GM18526 (cell line): ENCODE measurements around the gene ARHGAP10.

ENCODE experiments used
- POLR2A ChIP-seq: IDR thresholded peaks from 3 replicates; pipeline ENCODE4 v1.6.1; 2011; ENCODE audit not compliant: insufficient read length; ENCODE audit errors: extremely low read depth

The ARHGAP10 gene

DNA sequence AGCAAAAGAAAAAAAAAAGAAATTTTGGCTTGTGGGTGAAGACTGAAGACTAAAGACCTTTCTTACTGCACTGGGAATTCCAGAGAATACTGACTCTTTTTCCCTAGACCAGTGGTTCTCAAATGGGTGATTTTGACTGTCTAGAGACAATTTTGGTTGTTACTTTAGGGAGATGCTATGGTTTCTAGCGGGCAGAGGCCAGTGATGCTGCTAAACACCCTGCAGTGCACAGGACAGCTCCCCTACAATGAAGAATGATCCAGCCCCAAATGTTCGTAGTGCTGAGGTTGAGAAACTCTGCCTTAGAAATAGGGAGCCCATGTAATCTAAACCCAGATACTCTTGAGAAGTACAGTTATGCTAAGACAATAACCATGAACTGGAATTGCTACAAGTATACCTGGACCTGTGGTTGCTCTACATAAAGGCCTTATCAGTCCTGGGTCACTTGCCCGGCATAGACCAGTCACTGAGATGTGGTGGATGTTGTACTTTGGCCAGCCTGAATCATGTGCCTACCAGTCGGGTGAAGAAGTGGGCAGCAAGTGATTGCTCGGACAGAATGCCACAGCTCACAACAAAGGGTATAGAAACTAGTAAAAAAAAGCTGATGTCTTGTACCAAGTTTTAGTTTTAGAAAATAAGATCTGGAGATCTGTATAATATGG, 16.0 kb downstream of the ARHGAP10 start:
- TF ChIP-seq POLR2A: no peak

DNA sequence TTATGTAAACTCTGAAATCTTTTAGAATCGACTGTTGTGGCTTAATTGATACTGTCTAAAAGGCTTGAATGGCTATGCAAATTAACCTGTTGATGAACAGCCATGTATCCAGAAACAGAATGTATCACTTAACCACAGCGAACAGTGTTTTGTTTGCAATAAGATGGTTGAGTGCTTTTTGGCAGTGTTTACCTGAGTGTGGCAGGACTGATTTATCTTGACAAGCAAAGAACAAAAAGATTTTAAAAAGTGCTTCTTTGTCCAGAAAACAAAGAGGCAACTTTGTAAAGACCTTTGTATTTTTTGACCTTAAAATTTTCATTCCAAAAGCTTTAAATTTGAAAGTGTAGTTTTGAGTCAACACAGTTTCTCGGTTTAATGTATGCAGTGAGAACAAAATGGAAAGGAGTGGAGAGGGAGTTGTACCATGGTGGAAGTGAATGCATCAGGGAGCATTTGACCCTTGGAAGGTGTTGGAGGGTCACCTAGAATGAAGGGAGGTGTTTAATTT, 18.0 kb downstream of the ARHGAP10 start:
- no peak for TF ChIP-seq POLR2A

DNA sequence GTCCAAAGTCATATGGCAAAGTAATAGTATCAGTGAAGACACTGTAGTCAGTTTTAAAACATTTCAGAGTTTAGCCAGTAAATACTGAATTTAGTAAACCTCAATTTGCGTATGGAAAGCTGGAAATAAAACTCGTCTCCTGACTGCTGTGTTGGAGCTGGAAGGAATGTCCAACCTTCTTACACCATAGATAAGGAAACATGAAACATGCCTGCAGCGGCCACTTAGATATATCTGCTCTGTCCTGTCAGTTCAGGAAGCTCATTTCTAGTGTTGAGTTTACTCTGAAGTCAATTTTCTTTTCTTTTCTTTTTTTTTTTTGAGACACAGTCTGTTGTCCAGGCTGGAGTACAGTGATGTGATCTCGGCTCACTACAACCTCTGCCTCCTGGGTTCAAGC, 21.2 kb downstream of the ARHGAP10 start:
- TF ChIP-seq POLR2A: no peak

DNA sequence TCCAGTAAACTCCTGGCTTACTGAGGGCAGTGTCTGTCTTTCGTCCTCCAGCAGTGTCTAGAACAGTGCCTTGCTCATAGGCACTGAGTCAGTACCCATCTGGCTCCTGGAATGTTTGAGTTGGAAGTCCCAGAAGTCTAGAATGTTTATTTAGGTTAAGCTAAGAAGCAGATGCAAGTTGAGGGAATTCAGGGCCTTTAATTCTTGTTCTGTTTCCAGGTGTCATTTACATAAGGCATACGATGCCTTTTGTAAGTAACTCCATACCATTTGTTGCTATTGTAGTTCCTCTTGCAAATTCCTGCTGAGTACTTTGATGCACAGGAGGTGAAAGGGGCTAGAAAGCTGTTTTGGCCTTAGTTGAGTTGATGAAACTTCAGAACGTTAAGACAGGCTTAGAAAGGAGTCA, 22.2 kb downstream of the ARHGAP10 start:
- no peak for TF ChIP-seq POLR2A

DNA sequence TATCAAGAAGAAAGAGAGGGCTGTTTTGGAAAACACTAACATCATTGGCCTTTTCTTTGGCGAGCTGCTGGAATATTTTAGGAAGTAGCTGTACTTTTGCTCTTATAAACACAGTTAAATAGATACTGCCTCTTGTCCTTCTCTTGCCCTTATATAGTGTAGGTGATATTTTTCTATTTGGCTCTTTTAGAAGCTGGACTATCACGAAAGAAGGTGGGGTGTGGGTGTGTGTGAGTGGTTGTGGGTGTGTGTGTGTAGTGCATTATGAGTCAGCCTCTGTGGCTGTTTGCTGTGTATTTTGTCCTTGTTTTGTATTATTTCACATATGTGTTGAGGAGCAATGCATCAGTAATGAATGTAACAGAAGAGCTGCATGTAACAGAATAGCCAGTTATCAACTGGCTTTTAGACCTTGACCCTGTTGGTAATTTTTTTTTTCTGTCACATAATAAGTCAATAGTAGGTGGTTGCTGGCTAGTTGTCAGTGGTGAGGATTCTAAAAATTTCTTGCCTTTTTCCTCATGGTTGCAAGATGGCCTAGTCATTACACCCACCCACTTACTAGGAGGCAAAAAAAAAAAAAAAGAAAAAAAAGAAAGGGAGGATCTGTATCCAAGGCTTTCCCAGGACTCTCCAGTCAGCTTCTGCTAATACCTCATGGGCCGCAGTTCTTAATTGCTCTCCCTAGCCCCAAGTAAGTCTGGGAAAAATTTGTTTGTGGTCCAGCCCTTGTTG, 23.8 kb downstream of the ARHGAP10 start:
- no peak for TF ChIP-seq POLR2A

DNA sequence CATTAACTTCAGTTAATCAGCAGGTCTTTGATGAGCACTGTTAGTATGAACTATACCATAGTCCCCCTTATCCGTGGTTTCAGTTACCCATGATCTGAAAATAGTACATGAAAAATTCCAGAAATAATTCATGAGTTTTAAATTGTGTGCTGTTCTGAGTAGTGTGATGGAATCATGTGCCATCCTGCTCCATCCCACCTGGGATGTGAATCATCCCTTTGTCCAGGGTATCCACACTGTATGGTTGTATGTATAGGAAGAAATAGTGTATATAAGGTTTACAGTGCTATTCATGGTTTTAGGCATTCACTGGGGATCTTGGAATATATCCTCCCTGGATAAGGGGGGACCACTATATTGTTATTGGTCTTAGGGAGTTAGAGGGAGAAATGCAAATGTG, 24.5 kb downstream of the ARHGAP10 start:
- TF ChIP-seq POLR2A: no peak

DNA sequence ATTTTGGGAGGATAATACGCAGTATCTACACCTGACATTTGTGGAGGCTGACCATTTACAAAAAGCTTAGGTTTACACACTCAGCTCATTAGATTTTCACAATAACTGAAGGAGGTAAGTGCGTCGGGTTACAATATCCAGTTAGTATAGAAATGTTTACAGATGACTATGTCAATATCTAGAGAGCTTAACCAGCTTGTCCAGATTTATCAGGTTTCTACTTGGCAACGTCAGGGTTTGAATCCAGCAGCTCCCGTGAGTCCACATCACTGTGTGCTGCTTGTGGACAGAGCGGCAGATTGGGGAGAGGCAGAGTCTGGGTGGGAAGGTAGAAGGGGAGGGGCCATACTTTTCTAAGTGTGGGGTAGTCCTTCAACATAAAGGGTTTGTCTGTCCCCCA, 28.3 kb downstream of the ARHGAP10 start:
- no peak for TF ChIP-seq POLR2A

DNA sequence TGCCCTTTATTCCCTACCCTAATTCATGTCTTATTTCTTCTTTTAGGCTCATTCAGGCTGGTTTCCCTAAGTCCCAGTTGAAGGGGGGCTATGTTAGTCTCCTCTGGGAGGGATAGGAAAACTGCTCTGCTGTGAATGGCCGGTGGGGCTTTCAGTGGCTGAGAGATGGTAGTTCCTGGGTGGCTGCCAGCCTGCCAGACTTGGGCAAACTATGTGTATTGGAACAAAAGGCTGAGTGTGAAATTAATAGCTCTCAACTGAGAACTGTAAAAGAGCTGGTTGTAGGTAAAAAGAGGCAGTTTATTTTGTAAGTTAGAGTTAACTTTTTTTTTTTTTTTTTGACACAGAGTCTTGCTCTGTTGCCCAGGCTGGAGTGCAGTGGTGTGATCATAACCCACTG, 28.8 kb downstream of the ARHGAP10 start:
- TF ChIP-seq POLR2A: no peak

DNA sequence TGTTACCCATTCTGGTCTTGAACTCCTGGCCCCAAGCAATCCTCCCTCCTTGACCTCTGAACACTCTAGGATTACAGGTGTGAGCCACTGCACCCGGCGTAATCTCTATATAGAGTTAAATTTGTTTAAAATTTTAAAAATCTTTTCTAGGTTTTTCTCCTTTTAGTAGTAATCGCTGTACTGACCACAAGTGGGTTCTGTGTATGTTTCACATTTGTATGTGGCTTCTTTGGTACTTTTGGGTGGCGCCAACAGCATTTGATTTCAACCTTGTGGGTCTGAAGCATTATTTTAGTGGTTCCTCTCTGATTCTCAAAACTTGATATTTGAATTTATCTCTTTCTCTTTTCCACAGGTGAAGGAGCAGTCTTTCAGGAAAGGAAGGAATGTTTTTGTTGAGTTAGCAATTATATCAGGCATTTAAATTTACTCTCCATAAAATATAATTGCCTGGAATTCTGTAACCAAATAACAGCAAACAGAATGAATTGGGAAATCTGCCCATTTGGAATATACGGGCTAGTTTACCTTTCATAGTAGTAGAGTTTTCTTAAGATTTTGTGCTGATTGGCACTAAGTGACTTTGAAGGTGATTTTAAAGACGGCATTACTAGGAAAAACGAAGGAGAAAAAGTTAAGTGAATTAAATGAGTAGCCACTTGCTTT, 29.5 kb downstream of the ARHGAP10 start:
- TF ChIP-seq POLR2A: no peak

DNA sequence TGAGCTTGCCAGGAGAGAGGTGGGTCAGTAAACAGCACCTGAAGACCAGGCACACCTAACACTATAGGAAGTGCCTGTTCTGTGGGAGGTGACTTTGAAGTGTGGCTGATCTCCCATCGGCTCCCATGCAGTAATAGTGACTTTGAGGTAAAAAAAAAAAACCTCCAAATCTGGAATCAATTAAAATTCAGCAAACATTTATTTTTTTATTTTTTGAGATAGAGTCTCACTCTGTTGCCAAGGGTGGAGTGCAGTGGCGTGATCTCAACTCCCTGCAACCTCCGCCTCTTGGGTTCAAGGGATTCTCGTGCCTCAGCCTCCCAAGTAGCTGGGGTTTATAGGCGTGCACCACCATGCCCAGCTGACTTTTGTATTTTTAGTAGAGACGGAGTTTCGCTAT, 32.4 kb downstream of the ARHGAP10 start:
- no peak for TF ChIP-seq POLR2A

DNA sequence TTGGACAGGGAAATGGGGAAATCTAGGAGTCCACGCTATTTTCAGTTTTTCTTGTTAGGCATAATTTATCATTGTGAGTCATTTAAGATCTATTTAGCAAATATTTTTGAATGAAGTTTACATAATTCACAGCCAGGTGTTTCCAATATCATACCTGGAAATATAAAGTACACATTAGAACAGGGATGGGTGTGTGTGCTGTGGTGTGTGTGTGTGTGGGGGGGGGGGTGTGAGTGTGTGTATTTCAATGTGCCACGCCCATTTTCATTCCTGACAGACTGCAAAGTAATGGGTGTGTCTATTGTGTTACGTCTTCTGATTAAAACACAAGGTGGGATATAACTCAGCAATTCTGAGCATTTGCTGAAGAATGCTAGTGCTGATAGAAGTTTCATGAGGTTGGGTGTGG, 33.2 kb downstream of the ARHGAP10 start:
- TF ChIP-seq POLR2A: no peak

DNA sequence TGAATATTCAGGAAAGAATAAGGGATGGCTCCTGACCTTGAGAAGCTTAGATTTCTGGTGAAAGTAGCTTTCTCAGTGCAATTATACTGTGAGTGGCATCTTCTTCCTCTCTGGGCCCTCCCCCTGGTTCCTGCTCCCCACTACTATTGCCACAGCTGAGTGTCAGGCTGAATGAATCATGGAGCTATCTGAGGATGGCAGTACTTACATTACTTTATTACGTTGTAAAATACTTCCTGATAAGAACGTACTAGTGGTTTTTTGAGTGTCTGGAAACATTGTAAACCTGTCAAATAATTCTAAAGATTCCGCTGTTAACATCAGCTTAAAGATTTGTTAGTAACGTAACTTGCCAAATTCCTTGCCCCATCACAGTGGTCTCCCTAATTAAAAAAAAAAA, 36.2 kb downstream of the ARHGAP10 start:
- no peak for TF ChIP-seq POLR2A

DNA sequence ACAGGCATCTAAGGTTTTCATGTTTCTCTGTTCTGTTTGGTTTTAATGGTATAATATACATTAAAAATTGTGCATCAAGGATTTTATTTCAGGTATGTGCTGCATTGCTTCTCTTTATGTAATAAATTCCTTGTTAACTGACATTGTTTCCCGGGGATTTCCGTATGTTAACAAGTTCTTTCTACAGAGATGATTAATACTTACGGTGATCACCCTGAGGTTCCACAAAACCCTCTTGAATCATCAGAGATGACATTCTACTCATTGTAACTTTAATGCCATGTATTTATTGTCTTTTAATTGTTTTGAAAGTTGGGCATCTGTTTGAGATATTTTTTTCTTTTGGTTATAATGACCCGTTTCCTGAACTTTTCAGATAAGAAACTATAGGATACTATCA, 37.5 kb downstream of the ARHGAP10 start:
- TF ChIP-seq POLR2A: no peak

DNA sequence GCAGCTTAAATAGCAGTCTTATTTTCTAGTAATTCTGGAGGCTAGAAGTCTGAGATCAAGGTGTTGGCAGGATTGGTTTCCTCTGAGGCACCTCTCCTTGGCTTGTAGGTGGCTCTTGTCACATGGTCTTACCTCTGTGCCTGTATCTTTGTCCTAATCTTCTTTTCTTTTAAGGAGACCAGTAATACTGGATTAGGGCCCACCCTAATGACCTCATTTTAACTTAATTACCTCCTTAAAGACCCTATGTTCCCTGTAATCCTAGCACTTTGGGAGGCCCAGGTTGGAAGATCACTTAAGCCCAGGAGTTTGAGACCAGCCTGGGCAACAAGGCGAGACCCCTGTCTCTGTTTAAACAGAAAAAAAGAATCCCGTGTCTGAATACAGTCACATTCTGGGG, 38.9 kb downstream of the ARHGAP10 start:
- no peak for TF ChIP-seq POLR2A

DNA sequence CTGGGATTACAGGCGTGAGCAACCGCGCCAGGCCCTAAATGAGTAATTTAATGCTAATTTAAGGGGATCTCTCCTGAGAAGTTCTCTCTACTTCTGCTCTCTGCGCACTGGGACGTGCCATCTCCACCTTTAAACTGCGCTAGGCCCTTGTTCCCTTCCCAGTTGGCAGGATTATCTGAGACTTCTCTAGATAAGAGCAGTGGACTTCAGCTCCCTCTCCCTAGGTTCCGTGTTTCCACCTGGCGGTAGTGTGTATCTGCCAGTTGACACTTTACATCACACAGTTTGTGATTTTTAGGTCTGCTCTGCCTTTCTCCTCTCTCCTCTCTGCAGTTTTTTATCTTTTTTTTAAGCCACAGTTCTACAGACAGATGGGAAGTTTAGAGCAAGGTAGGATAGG, 40.2 kb downstream of the ARHGAP10 start:
- no peak for TF ChIP-seq POLR2A

DNA sequence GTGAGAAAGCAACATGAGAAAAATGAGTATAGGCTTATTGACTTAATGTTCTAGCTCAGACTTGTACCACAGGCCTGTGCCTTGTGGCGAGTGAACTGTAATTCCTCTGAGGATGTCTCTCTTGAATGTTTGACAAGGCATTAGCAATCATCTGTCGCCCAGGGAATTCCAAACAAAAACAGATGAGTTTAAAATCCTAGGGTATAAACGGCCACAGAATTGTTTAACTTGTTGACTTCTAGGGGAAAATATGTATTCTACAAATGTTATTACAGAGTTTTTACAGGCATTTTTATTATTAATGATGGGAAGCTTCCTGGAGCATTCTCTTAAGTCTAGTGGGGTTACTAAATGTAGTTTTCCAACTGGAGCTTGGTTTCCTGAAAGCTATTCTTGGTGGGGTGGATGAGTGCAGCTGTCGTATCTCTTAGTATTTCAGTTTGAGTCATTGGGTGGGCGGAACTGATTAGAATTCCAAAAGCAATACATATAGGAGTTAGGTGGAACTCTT, 40.6 kb downstream of the ARHGAP10 start:
- TF ChIP-seq POLR2A: no peak
